H1 (cell line): ENCODE results near the gene TBK1. TPM values are rescaled to one million over a fixed set of nuclear protein-coding genes. Genes with fewer than 3 reads are reported as not detected.

Source experiments
- CTCF ChIA-PET: fragments of 300-600 bp; sonication (Branson Sonifier 250); formaldehyde crosslinking; loops from one replicate; lab custom pipeline; 2021; ENCODE audit not compliant: partially characterized antibody; lab: Charles Lee
- POLR2A ChIA-PET: fragments of 300-600 bp; sonication (Branson Sonifier 250); formaldehyde crosslinking; loops from one replicate; lab custom pipeline; 2021; ENCODE audit warnings: inconsistent platforms; ENCODE audit not compliant: partially characterized antibody; lab: Charles Lee
- DNase-seq, 2 experiments: peaks; one replicate each; pipeline versions ENCODE4 v3.0.0 to v3.0.0-alpha.2; 2010 to 2022; ENCODE audit warnings: low spot score in 2 of 2, low read depth in 1 of 2, mixed read lengths in 1 of 2
- FAIRE-seq: peaks from 2 replicates; lab custom pipeline; 2011; peaks lifted over from hg19 to GRCh38; lab: Jason Lieb, UNC
- H2AFZ ChIP-seq: 2 replicates; pipeline ENCODE4 v1.8.1; 2012; ENCODE audit warnings: low read length, inconsistent platforms
- H2AK5ac ChIP-seq: 2 replicates; pipeline ENCODE4 v1.6.1; 2013; ENCODE audit warnings: low read depth, low read length
- H2BK120ac ChIP-seq: replicated peaks from 2 replicates; pipeline ENCODE3; 2013; ENCODE audit warnings: low read depth, low read length, inconsistent platforms
- H2BK12ac ChIP-seq: 2 replicates; pipeline ENCODE4 v1.6.1; 2013; ENCODE audit warnings: low read depth, low read length
- H2BK15ac ChIP-seq: 2 replicates; pipeline ENCODE4 v1.6.1; 2013; ENCODE audit warnings: low read length
- H2BK20ac ChIP-seq: 2 replicates; pipeline ENCODE4 v1.6.1; 2013; ENCODE audit warnings: low read length
- H2BK5ac ChIP-seq: 2 replicates; pipeline ENCODE4 v1.6.1; 2013; ENCODE audit warnings: low read depth, low read length
- H3K14ac ChIP-seq: 2 replicates; pipeline ENCODE4 v1.6.1; 2013; ENCODE audit warnings: inconsistent platforms; ENCODE audit not compliant: insufficient read length
- H3K18ac ChIP-seq: 2 replicates; pipeline ENCODE4 v1.6.1; 2013; ENCODE audit warnings: low read length; ENCODE audit errors: extremely low read depth
- H3K23ac ChIP-seq: 2 replicates; pipeline ENCODE4 v1.6.1; 2013; ENCODE audit warnings: inconsistent platforms; ENCODE audit not compliant: insufficient read length
- H3K23me2 ChIP-seq: 2 replicates; pipeline ENCODE4 v1.6.1; 2013; ENCODE audit warnings: low read depth, low read length
- H3K27ac ChIP-seq: 2 replicates; pipeline ENCODE4 v1.6.1; 2011; ENCODE audit warnings: low read depth, low read length, inconsistent platforms
- H3K27me3 ChIP-seq, 4 experiments: replicated peaks in 1 of 4; 1 replicate in 1 of 4; 2 replicates in 3 of 4; pipeline versions ENCODE4 v1.6.1 to v1.8.1; 2011 to 2013; ENCODE audit warnings: low read length in 3 of 4, mild to moderate bottlenecking in 3 of 4, inconsistent platforms in 2 of 4, mixed read lengths in 2 of 4, moderate library complexity in 1 of 4; ENCODE audit not compliant: control insufficient read depth in 3 of 4, insufficient read depth in 3 of 4; ENCODE audit errors: extremely low read depth in 1 of 4
- H3K36me3 ChIP-seq, 4 experiments: 2 replicates each; pipeline versions ENCODE4 v1.6.1 to v1.8.1; 2011 to 2013; ENCODE audit warnings: mild to moderate bottlenecking in 4 of 4, low read length in 3 of 4, moderate library complexity in 2 of 4, control low read depth in 1 of 4, inconsistent platforms in 1 of 4; ENCODE audit not compliant: insufficient read depth in 4 of 4, control insufficient read depth in 2 of 4
- H3K4ac ChIP-seq: replicated peaks from 2 replicates; pipeline ENCODE3; 2013; ENCODE audit warnings: low read length, low read depth, mixed read lengths, inconsistent platforms; ENCODE audit not compliant: insufficient read length
- H3K4me1 ChIP-seq, 4 experiments: replicated peaks in 1 of 4; 1 replicate in 1 of 4; 2 replicates in 3 of 4; pipeline versions ENCODE4 v1.6.1 to v1.8.1; 2011 to 2013; ENCODE audit warnings: low read length in 3 of 4, inconsistent platforms in 2 of 4, mixed read lengths in 1 of 4; ENCODE audit not compliant: insufficient read depth in 4 of 4, control insufficient read depth in 3 of 4
- H3K4me2 ChIP-seq, 2 experiments: 2 replicates each; pipeline versions ENCODE4 v1.6.1 to v1.8.1; 2011 to 2013; ENCODE audit warnings: low read depth in 2 of 2, low read length in 2 of 2, control low read depth in 1 of 2, inconsistent platforms in 1 of 2, mild to moderate bottlenecking in 1 of 2; ENCODE audit not compliant: insufficient read depth in 1 of 2
- H3K4me3 ChIP-seq, 4 experiments: fragments of 200-600, 300-600 bp in 1 of 4; sonication (generic), shearing (Covaris generic), sonication (Bioruptor Twin) in 1 of 4; 2 replicates each; pipeline versions ENCODE4 v1.5.1 to v1.8.1; 2011 to 2016; ENCODE audit warnings: low read length in 4 of 4, low read depth in 3 of 4, control low read depth in 2 of 4, inconsistent platforms in 2 of 4, mild to moderate bottlenecking in 2 of 4, mixed read lengths in 1 of 4, moderate library complexity in 1 of 4; ENCODE audit not compliant: insufficient read depth in 2 of 4; ENCODE audit errors: extremely low read depth in 1 of 4
- H3K56ac ChIP-seq: replicated peaks from 2 replicates; pipeline ENCODE3; 2013; ENCODE audit warnings: low read depth, mild to moderate bottlenecking, mixed read lengths, low read length, inconsistent platforms; ENCODE audit not compliant: insufficient read length
- H3K79me1 ChIP-seq: 2 replicates; pipeline ENCODE4 v1.6.1; 2013; ENCODE audit warnings: low read depth, low read length, control low read depth
- H3K79me2 ChIP-seq, 2 experiments: 2 replicates each; pipeline versions ENCODE4 v1.6.1 to v1.8.1; 2012 to 2013; ENCODE audit warnings: low read length in 2 of 2, mild to moderate bottlenecking in 2 of 2, inconsistent platforms in 1 of 2; ENCODE audit not compliant: insufficient read depth in 2 of 2, control insufficient read depth in 1 of 2
- H3K9ac ChIP-seq, 4 experiments: replicated peaks in 1 of 4; 1 replicate in 1 of 4; 2 replicates in 3 of 4; pipeline versions ENCODE4 v1.6.1 to v1.8.1; 2011 to 2013; ENCODE audit warnings: low read depth in 3 of 4, low read length in 3 of 4, control low read depth in 2 of 4, mild to moderate bottlenecking in 2 of 4, moderate library complexity in 2 of 4, inconsistent platforms in 1 of 4; ENCODE audit errors: extremely low read depth in 1 of 4
- H3K9me3 ChIP-seq, 2 experiments: 2 replicates each; pipeline versions ENCODE4 v1.6.1 to v1.8.1; 2012 to 2013; ENCODE audit warnings: mild to moderate bottlenecking in 2 of 2, moderate library complexity in 2 of 2, control low read depth in 1 of 2, inconsistent platforms in 1 of 2, low read depth in 1 of 2, low read length in 1 of 2, mixed read lengths in 1 of 2; ENCODE audit not compliant: insufficient read depth in 2 of 2
- H4K20me1 ChIP-seq, 2 experiments: replicated peaks in 1 of 2; 2 replicates each; pipeline versions ENCODE3 to v1.8.1; 2011 to 2013; ENCODE audit warnings: inconsistent platforms in 2 of 2, low read length in 2 of 2, mild to moderate bottlenecking in 1 of 2; ENCODE audit not compliant: insufficient read depth in 2 of 2, control insufficient read depth in 1 of 2
- H4K5ac ChIP-seq: 2 replicates; pipeline ENCODE4 v1.6.1; 2013; ENCODE audit warnings: low read length, low read depth, mixed read lengths, inconsistent platforms; ENCODE audit not compliant: insufficient read length
- H4K8ac ChIP-seq: 2 replicates; pipeline ENCODE4 v1.8.0; 2013; ENCODE audit warnings: mild to moderate bottlenecking, moderate library complexity, low read length, inconsistent platforms; ENCODE audit not compliant: insufficient read depth; ENCODE audit errors: extremely low read depth
- H4K91ac ChIP-seq: replicated peaks from 2 replicates; pipeline ENCODE3; 2013; ENCODE audit warnings: low read length, mixed read lengths, inconsistent platforms; ENCODE audit not compliant: insufficient read length
- BCL11A ChIP-seq, 2 experiments: IDR thresholded peaks; one replicate each; pipeline ENCODE4 v1.6.1; 2011; ENCODE audit warnings: low read depth in 2 of 2, low read length in 2 of 2, mild to moderate bottlenecking in 2 of 2
- CBX8 ChIP-seq: fragments of 300-800, 300-1000 bp; sonication (generic); IDR thresholded peaks from 2 replicates; pipeline ENCODE4 v1.7.1; 2016; ENCODE audit warnings: low read depth, low read length, borderline replicate concordance
- HDAC6 ChIP-seq: IDR thresholded peaks from one replicate; pipeline ENCODE4 v1.7.1; 2012; ENCODE audit warnings: low read depth, mild to moderate bottlenecking, inconsistent platforms, low read length, moderate library complexity
- KDM1A ChIP-seq: fragments of 200-600, 300-600 bp; sonication (generic); IDR thresholded peaks from 2 replicates; pipeline ENCODE4 v1.7.1; 2016; ENCODE audit warnings: mild to moderate bottlenecking, low read length, borderline replicate concordance
- KDM4A ChIP-seq: IDR thresholded peaks from one replicate; pipeline ENCODE4 v1.7.1; 2012; ENCODE audit warnings: low read depth, mild to moderate bottlenecking, moderate library complexity, low read length, inconsistent platforms; ENCODE audit not compliant: severe bottlenecking
- RXRA ChIP-seq: IDR thresholded peaks from 2 replicates; pipeline ENCODE4 v1.6.1; 2011; ENCODE audit warnings: low read depth, mild to moderate bottlenecking, low read length, moderate library complexity; ENCODE audit not compliant: insufficient read depth
- TEAD4 ChIP-seq: IDR thresholded peaks from 2 replicates; pipeline ENCODE4 v1.6.1; 2012; ENCODE audit warnings: low read depth, low read length, inconsistent platforms, mixed read lengths
- WGBS, 2 experiments: shearing (Covaris generic) in 1 of 2; methylation state at CpG; one replicate each; pipeline versions ENCODE4 v1.1.6 to v1.1.7; 2013 to 2015; ENCODE audit warnings: low lambda C conversion rate in 2 of 2, mixed read lengths in 2 of 2, inconsistent platforms in 1 of 2, low coverage in 1 of 2, missing lambda C conversion rate in 1 of 2; ENCODE audit not compliant: insufficient replicate concordance in 2 of 2, insufficient coverage in 1 of 2, insufficient read length in 1 of 2; ENCODE audit errors: extremely low coverage in 1 of 2, missing lambda C conversion rate in 1 of 2; 5-methylcytosine and 5-hydroxymethylcytosine counted together
- polyA plus RNA-seq, 7 experiments: library from polyadenylated mRNA; depleted of rRNA in 3 of 7; stranded (reverse) in 5 of 7; unstranded in 2 of 7; fragments of >200 nt in 5 of 7; fragments of 200-250 nt in 2 of 7; gene quantifications; 1 replicate in 5 of 7; 2 replicates in 1 of 7; 4 replicates in 1 of 7; pipeline versions ENCODE4 v1.2.1 to v1.2.3, GENCODE V29; 2011 to 2013; ENCODE audit warnings: missing spikeins in 2 of 7, mixed read lengths in 2 of 7
- total RNA-seq: library from RNA; stranded (reverse); fragmentation: NEBNext Ultra II Directional; extraction: Animal tissue kit (Norgen Biotek cat#: 25700); gene quantifications from 2 replicates; pipeline ENCODE4 v1.2.1, GENCODE V29; 2021
- TF ChIP-seq, protein P1 (sequence below): IDR thresholded peaks from 2 replicates; pipeline ENCODE4 v1.6.1; 2011; ENCODE audit warnings: low read length, improper control_type of control experiment
- TF ChIP-seq, protein P2 (sequence below): IDR thresholded peaks from 2 replicates; pipeline ENCODE4 v1.6.1; 2012; ENCODE audit warnings: inconsistent platforms

Gene TBK1
- total and polyA plus RNA-seq, 2 of the 8 experiments (the other 6 are each of a cell fraction or from before 2014, with no cell fraction given), result 5.3 to 20.4 TPM

GRCh38 chr12:64526859-64527258, 74.9 kb downstream of the TBK1 start:
- no peaks in the 10 kb centered on the region for H3K79me1 ChIP-seq
- no peak overlapping the region for H3K4me2 ChIP-seq
- no peak overlapping the region for H3K27ac ChIP-seq
- H3K9me3 ChIP-seq, result no peaks in the 10 kb centered on the region
- no peak overlapping the region for H2BK20ac ChIP-seq
- FAIRE-seq, result no peak
- peaks cover 0 to 12% (median 8%) of the 10 kb centered on the region in 4 experiments; a peak in 5 of 7 replicates for H3K4me1 ChIP-seq
- H3K14ac ChIP-seq, result no peak overlapping the region
- no peak overlapping the region for H2BK5ac ChIP-seq
- H3K4ac ChIP-seq, result no peak overlapping the region
- no peak overlapping the region for H4K5ac ChIP-seq
- no peak overlapping the region for H3K18ac ChIP-seq
- no peaks in the 10 kb centered on the region for H4K20me1 ChIP-seq
- no peak overlapping the region for H2BK12ac ChIP-seq
- no peak overlapping the region for H4K91ac ChIP-seq
- no peak for DNase-seq
- H3K4me3 ChIP-seq, result no peak overlapping the region
- CTCF ChIA-PET, result interaction anchor here (0.6 to 1.6 kb wide), 3 partner anchors 21 to 263 kb away, joined by 3 read pairs; no protein-coding TSS in a partner anchor
- no peak overlapping the region for H2BK15ac ChIP-seq
- H3K23ac ChIP-seq, result no peak overlapping the region
- no peaks in the 10 kb centered on the region for H3K79me2 ChIP-seq
- POLR2A ChIA-PET, result no interaction called here
- H3K27me3 ChIP-seq, result no peaks in the 10 kb centered on the region
- no peak overlapping the region for H4K8ac ChIP-seq
- no peaks in the 10 kb centered on the region for H3K36me3 ChIP-seq
- no peak overlapping the region for H3K9ac ChIP-seq
- H3K56ac ChIP-seq, result no peak overlapping the region
- H2AFZ ChIP-seq, result no peak overlapping the region
- H2AK5ac ChIP-seq, result no peak overlapping the region
- no peak overlapping the region for H2BK120ac ChIP-seq
- 91% methylated on average over 2 of the region's 2 CpGs; no CpG with 5 or more reads in 1 of the 2 experiments for WGBS, 2 experiments
- TF ChIP-seq BCL11A (IDR thresholded peaks at IDR 0.05; ENCODE audit: low read depth in 2 of 2, low read length in 2 of 2) (no peak), KDM1A (no peak), CBX8 (no peak), HDAC6 (no peak), RXRA (no peak), TEAD4 (no peak), KDM4A (no peak)
- TF ChIP-seq, protein P1, sequence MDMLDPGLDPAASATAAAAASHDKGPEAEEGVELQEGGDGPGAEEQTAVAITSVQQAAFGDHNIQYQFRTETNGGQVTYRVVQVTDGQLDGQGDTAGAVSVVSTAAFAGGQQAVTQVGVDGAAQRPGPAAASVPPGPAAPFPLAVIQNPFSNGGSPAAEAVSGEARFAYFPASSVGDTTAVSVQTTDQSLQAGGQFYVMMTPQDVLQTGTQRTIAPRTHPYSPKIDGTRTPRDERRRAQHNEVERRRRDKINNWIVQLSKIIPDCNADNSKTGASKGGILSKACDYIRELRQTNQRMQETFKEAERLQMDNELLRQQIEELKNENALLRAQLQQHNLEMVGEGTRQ, result no peak
- TF ChIP-seq, protein P2, sequence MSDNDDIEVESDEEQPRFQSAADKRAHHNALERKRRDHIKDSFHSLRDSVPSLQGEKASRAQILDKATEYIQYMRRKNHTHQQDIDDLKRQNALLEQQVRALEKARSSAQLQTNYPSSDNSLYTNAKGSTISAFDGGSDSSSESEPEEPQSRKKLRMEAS, result no peak
- TF ChIP-seq, all 59 proteins: peak for 0
- no peaks in the 10 kb centered on the region for H3K23me2 ChIP-seq
